Measurements from ENCODE around the gene ARHGAP44. TPM values are rescaled to one million over a fixed set of nuclear protein-coding genes. Genes with fewer than 3 reads are reported as not detected.

ARHGAP44 gene
- polyA plus RNA-seq, 4 donors = 2.3 to 12.3 (median 6.9) TPM

DNA sequence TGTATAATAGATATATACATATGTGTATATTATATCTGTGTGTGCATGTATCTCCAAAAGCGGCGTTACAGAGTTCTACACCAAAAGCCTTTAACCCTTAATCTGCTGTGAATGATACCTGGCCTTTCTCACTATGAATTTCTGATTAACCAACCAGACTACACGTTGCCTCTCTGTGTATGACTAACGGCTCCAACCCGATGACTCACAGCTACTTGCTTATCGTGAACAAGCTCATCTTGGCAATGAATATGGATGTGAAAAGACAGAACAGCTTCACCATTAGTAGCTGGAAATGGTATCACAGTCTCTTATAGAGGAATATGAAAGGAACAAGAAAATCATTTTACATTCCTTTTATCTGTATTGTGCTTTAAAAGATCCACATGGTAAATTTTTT, 23.8 kb upstream of the ARHGAP44 start:
- FAIRE-seq = no peak

DNA sequence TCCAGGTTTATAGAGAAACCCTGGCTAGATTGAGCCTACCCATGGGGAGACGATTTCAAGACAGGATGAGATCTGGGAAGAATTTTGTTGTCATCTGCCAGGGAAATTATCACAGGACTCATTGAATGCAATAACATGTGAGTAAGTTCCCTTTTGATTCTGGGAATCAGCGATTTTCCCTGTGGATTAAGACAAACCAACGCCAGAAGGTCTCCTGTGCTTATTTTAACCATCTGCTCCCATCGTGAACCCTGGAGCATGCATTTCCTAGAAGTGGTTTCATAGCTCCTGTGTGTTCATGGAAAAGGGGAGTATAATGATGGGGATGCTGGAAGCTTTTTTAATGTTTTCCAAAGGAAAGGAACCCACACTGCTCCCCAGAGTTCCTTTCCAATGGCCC, 21.0 kb upstream of the ARHGAP44 start:
- Histone ChIP-seq H3K4me1 (ENCODE audit: control insufficient read depth in 3 of 3, insufficient read depth in 2 of 3, low read depth in 1 of 3, low read length in 2 of 3) (no peaks in the 10 kb centered on the region), H3K27me3 (ENCODE audit: control insufficient read depth in 3 of 3, insufficient read depth in 3 of 3, low read length in 3 of 3) (peaks cover 0 to 2% (median 0%) of the 10 kb centered on the region in 3 donors), H3K9me3 (ENCODE audit: control insufficient read depth in 2 of 2, insufficient read depth in 1 of 2, low read depth in 1 of 2, low read length in 1 of 2) (no peaks in the 10 kb centered on the region), H3K4me3 (ENCODE audit: low read depth in 1 of 3, low read length in 3 of 3) (no peak overlapping the region), H3K27ac (ENCODE audit: low read depth in 1 of 3, low read length in 2 of 3) (no peak overlapping the region), H3K36me3 (ENCODE audit: control insufficient read depth in 3 of 3, insufficient read depth in 2 of 3, low read depth in 1 of 3, low read length in 3 of 3) (no peaks in the 10 kb centered on the region)
- no peak for DNase-seq
- FAIRE-seq = no peak
- WGBS, 3 donors = 69 to 78% (median 75%) methylated on average over 4 of the region's 4 CpGs

More for the DNA sequence above, 23.8 kb upstream of the ARHGAP44 start:
- Histone ChIP-seq H3K4me1 (ENCODE audit: control insufficient read depth in 3 of 3, insufficient read depth in 2 of 3, low read depth in 1 of 3, low read length in 2 of 3) (no peaks in the 10 kb centered on the region), H3K9me3 (ENCODE audit: control insufficient read depth in 2 of 2, insufficient read depth in 1 of 2, low read depth in 1 of 2, low read length in 1 of 2) (no peaks in the 10 kb centered on the region), H3K36me3 (ENCODE audit: control insufficient read depth in 3 of 3, insufficient read depth in 2 of 3, low read depth in 1 of 3, low read length in 3 of 3) (no peaks in the 10 kb centered on the region), H3K4me3 (ENCODE audit: low read depth in 1 of 3, low read length in 3 of 3) (no peak overlapping the region), H3K27ac (ENCODE audit: low read depth in 1 of 3, low read length in 2 of 3) (no peak overlapping the region), H3K27me3 (ENCODE audit: control insufficient read depth in 3 of 3, insufficient read depth in 3 of 3, low read length in 3 of 3) (peaks cover 0 to 2% (median 0%) of the 10 kb centered on the region in 3 donors)
- 16 to 45% (median 36%) methylated on average over 6 of the region's 6 CpGs for WGBS, 3 donors
- peak in 1 of 2 donors; percentile 47 for DNase-seq

DNA sequence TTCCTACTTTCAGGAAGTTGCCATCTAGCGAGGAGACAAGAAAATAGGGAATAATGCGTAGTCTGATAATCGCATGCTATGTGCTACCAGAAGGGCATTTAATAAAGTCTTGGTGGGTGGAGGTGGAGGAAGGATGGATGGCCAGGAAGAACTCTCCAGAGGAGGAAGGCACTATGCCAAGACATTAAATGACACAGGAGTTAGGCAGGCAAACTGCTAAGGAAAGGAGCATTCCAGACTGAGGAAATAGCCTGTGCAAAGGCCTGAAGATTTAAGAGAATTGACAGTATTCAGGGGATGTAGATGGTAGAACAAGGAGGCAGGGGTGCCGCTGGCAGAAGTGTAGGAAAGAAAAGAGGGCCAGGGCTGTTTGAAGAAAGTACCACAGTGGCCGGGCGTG, 19.3 kb upstream of the ARHGAP44 start:
- Histone ChIP-seq H3K4me3 (ENCODE audit: low read depth in 1 of 3, low read length in 3 of 3) (no peak overlapping the region), H3K4me1 (ENCODE audit: control insufficient read depth in 3 of 3, insufficient read depth in 2 of 3, low read depth in 1 of 3, low read length in 2 of 3) (no peaks in the 10 kb centered on the region), H3K36me3 (ENCODE audit: control insufficient read depth in 3 of 3, insufficient read depth in 2 of 3, low read depth in 1 of 3, low read length in 3 of 3) (no peaks in the 10 kb centered on the region), H3K27me3 (ENCODE audit: control insufficient read depth in 3 of 3, insufficient read depth in 3 of 3, low read length in 3 of 3) (no peaks in the 10 kb centered on the region), H3K9me3 (ENCODE audit: control insufficient read depth in 2 of 2, insufficient read depth in 1 of 2, low read depth in 1 of 2, low read length in 1 of 2) (no peaks in the 10 kb centered on the region), H3K27ac (ENCODE audit: low read depth in 1 of 3, low read length in 2 of 3) (no peak overlapping the region)
- DNase-seq = no peak
- no peak for FAIRE-seq
- WGBS, 3 donors = 89 to 96% (median 95%) methylated on average over 6 of the region's 6 CpGs

DNA sequence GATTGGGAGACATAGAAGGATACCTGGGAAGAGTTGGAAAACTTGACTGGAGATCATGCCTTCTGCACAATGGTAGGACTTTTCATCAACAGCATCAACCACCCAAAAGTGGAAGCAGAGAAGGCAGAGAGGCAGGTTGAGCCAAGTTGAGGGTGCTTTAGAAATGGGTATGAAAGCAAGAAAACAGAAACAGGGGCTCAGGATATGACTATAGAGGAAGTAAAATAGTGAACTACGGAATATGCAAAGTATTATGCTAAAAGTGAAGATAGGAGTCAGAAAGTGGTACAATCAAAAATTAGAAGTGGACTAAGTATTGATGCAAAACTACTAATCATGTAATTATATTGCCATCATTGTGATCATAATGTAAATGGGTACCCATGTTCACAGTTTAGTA, 16.1 kb upstream of the ARHGAP44 start:
- no peaks in the 10 kb centered on the region for H3K27me3 ChIP-seq (ENCODE audit: control insufficient read depth in 3 of 3, insufficient read depth in 3 of 3, low read length in 3 of 3)
- no peak for FAIRE-seq
- WGBS, 3 donors = 58 to 83% (median 70%) methylated on average over 1 of the region's 1 CpG

DNA sequence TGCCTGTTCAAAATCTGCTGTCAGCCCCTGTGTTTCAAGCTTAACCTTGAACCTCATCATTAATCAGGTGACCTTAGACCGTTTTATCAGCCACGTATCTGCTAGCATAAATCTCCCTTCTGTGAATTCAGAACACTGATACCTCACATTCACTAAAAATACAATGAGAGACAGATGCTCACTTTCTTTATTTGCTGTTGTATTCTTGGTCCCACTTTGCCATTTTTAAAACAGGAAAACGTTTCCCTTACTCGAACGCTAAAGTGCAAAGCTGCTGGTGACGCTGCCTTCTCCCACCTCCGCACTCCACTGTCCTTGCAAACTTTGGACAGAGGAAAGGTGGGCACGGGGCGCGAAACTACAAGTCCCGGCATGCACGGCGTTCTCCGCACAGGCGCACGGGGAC, 220 bp upstream of the ARHGAP44 start:
- DNase-seq = no peak
- Histone ChIP-seq H3K4me1 (ENCODE audit: control insufficient read depth in 3 of 3, insufficient read depth in 2 of 3, low read depth in 1 of 3, low read length in 2 of 3) (peaks cover 0 to 3% (median 2%) of the 10 kb centered on the region in 3 donors), H3K27me3 (ENCODE audit: control insufficient read depth in 3 of 3, insufficient read depth in 3 of 3, low read length in 3 of 3) (peaks cover 0 to 7% (median 0%) of the 10 kb centered on the region in 3 donors), H3K9me3 (ENCODE audit: control insufficient read depth in 2 of 2, insufficient read depth in 1 of 2, low read depth in 1 of 2, low read length in 1 of 2) (no peaks in the 10 kb centered on the region), H3K4me3 (ENCODE audit: low read depth in 1 of 3, low read length in 3 of 3) (peak overlapping the region in 2 of 3 donors; percentile 40 to 92), H3K36me3 (ENCODE audit: control insufficient read depth in 3 of 3, insufficient read depth in 2 of 3, low read depth in 1 of 3, low read length in 3 of 3) (no peaks in the 10 kb centered on the region), H3K27ac (ENCODE audit: low read depth in 1 of 3, low read length in 2 of 3) (no peak overlapping the region)
- no peak for FAIRE-seq
- WGBS, 3 donors = 1% methylated on average over 16 of the region's 16 CpGs

More for the DNA sequence above, 16.1 kb upstream of the ARHGAP44 start:
- Histone ChIP-seq H3K4me3 (ENCODE audit: low read depth in 1 of 3, low read length in 3 of 3) (no peak overlapping the region), H3K4me1 (ENCODE audit: control insufficient read depth in 3 of 3, insufficient read depth in 2 of 3, low read depth in 1 of 3, low read length in 2 of 3) (no peaks in the 10 kb centered on the region), H3K36me3 (ENCODE audit: control insufficient read depth in 3 of 3, insufficient read depth in 2 of 3, low read depth in 1 of 3, low read length in 3 of 3) (no peaks in the 10 kb centered on the region), H3K27ac (ENCODE audit: low read depth in 1 of 3, low read length in 2 of 3) (no peak overlapping the region), H3K9me3 (ENCODE audit: control insufficient read depth in 2 of 2, insufficient read depth in 1 of 2, low read depth in 1 of 2, low read length in 1 of 2) (no peaks in the 10 kb centered on the region)
- DNase-seq = no peak

DNA sequence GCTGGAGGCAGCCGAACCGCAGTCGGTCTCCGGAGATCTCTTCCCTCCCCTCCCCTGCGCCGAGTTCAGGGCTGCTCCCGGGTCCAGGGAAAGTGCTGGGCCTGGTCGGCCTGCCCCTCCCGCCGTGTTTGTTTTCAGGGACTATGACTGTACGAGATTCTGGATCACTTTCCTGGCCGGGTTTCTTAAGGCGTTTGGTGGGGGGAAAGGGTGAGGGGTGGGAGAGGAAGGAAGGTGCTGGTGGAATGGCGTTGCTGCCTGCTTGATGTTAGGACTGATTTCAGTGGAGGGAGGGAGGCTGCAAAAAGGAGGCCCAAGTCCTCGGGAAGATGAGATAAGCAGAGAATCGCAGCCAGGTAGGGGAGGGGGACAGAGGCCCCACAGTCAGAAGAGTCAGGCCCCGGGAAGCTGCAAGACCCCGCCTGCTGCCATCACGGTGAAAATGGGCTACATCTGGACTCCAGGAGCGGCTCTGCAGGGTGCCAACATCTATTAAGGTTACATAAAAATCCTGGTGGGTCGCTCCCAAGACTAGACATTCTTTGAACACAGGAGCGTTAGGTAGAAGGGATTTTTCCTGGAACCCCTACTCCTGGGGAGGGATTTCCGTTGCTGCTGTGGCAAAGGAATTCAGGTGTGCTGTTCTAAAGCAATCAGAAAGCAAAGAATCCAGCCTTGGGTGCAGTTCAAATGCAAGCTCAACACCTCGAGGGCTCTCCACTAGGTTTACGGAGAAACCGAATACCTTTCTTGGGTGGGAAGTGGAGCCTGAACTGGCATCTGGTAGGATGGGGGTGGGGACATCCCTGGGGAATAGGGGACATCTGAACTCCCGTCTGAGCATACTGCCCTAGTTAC, 1.2 kb downstream of the ARHGAP44 start:
- Histone ChIP-seq H3K4me1 (ENCODE audit: control insufficient read depth in 3 of 3, insufficient read depth in 2 of 3, low read depth in 1 of 3, low read length in 2 of 3) (peaks cover 0 to 3% (median 2%) of the 10 kb centered on the region in 3 donors), H3K9me3 (ENCODE audit: control insufficient read depth in 2 of 2, insufficient read depth in 1 of 2, low read depth in 1 of 2, low read length in 1 of 2) (no peaks in the 10 kb centered on the region), H3K36me3 (ENCODE audit: control insufficient read depth in 3 of 3, insufficient read depth in 2 of 3, low read depth in 1 of 3, low read length in 3 of 3) (no peaks in the 10 kb centered on the region), H3K4me3 (ENCODE audit: low read depth in 1 of 3, low read length in 3 of 3) (peak overlapping the region; percentile 40 to 92 (median 57)), H3K27ac (ENCODE audit: low read depth in 1 of 3, low read length in 2 of 3) (no peak overlapping the region), H3K27me3 (ENCODE audit: control insufficient read depth in 3 of 3, insufficient read depth in 3 of 3, low read length in 3 of 3) (peaks cover 0 to 7% (median 0%) of the 10 kb centered on the region in 3 donors)
- FAIRE-seq = no peak
- peak in 1 of 2 donors; percentile 44 for DNase-seq
- WGBS, 3 donors = 6 to 17% (median 9%) methylated on average over 25 to 27 of the region's 27 CpGs

DNA sequence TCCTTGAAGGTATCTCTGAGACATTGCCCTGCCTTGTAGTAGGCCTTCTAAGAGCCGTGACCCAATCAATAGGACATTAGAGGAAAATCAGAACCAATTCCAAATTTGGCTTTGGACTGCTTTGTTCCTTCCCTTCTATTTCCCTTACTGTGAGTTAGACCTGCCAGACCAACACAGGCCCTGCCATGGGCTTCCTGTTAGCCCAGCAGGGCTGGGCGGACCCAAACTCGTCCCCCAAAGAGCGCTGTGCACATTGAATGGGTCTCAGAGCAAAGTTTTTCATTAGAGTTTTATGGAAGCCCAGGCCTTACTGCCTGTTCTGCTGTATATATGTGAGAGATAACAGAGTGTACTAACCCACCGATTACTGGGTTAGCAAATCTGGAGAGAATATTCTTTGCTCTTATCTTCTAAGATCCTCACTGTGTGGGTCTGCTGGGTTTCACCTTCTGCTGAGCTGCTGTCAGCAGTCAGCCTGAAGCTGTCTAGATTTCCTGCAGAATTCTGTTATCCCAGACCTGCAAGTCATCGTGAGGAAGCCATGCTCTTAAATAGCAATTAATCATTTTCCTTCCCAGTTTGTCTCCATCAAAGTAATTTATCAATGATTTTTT, 5.7 kb downstream of the ARHGAP44 start:
- no peak for FAIRE-seq
- no peak for DNase-seq

DNA sequence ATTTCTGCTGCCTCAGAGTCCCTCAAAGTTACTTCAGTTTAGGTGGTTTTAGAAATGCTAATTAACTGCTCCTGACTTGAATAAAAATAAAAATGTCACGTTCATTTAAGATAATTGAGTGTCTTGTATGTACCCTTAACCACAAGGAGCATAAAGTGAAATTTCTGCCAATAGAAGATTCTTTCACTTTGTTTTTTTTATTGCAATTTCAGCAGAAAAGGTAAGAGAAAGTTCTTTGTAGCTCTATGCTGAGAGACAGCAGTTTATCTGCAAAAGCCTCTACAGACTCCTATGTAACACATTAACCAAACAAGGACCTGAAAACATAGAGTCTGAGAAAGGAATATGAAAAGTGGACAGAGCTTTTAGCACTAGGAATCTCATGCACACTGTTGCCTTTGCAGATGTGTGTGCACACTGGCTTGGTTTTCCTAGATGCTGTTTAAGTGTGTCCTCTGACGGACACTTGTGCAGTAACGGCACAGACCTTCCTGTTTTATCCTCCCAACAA, 11.6 kb downstream of the ARHGAP44 start:
- Histone ChIP-seq H3K4me1 (ENCODE audit: control insufficient read depth in 3 of 3, insufficient read depth in 2 of 3, low read depth in 1 of 3, low read length in 2 of 3) (peaks cover 0 to 3% (median 0%) of the 10 kb centered on the region in 3 donors), H3K4me3 (ENCODE audit: low read depth in 1 of 3, low read length in 3 of 3) (no peak overlapping the region), H3K36me3 (ENCODE audit: control insufficient read depth in 3 of 3, insufficient read depth in 2 of 3, low read depth in 1 of 3, low read length in 3 of 3) (no peaks in the 10 kb centered on the region), H3K27ac (ENCODE audit: low read depth in 1 of 3, low read length in 2 of 3) (no peak overlapping the region), H3K27me3 (ENCODE audit: control insufficient read depth in 3 of 3, insufficient read depth in 3 of 3, low read length in 3 of 3) (peaks cover 0 to 2% (median 0%) of the 10 kb centered on the region in 3 donors), H3K9me3 (ENCODE audit: control insufficient read depth in 2 of 2, insufficient read depth in 1 of 2, low read depth in 1 of 2, low read length in 1 of 2) (peaks cover 0 to 3% of the 10 kb centered on the region in 2 donors)
- FAIRE-seq (no peak), DNase-seq (no peak)
- WGBS, 3 donors = 40 to 58% (median 43%) methylated on average over 3 of the region's 3 CpGs

More for the DNA sequence above, 5.7 kb downstream of the ARHGAP44 start:
- peaks cover 0 to 3% of the 10 kb centered on the region in 2 donors for H3K9me3 ChIP-seq (ENCODE audit: control insufficient read depth in 2 of 2, insufficient read depth in 1 of 2, low read depth in 1 of 2, low read length in 1 of 2)
- H3K27me3 ChIP-seq (ENCODE audit: control insufficient read depth in 3 of 3, insufficient read depth in 3 of 3, low read length in 3 of 3) = peaks cover 0 to 3% (median 0%) of the 10 kb centered on the region in 3 donors
- no peaks in the 10 kb centered on the region for H3K36me3 ChIP-seq (ENCODE audit: control insufficient read depth in 3 of 3, insufficient read depth in 2 of 3, low read depth in 1 of 3, low read length in 3 of 3)
- no peak overlapping the region for H3K4me3 ChIP-seq (ENCODE audit: low read depth in 1 of 3, low read length in 3 of 3)
- WGBS, 3 donors = 49 to 59% (median 55%) methylated on average over 6 of the region's 6 CpGs
- no peak overlapping the region for H3K27ac ChIP-seq (ENCODE audit: low read depth in 1 of 3, low read length in 2 of 3)
- peaks cover 0 to 2% (median 2%) of the 10 kb centered on the region in 3 donors for H3K4me1 ChIP-seq (ENCODE audit: control insufficient read depth in 3 of 3, insufficient read depth in 2 of 3, low read depth in 1 of 3, low read length in 2 of 3)
